GM19438 (cell line): ENCODE measurements around the gene NR4A1.

ENCODE experiments used
- ATAC-seq: cut with Tn5 transposase; IDR thresholded peaks from one replicate; pipeline ENCODE4 v1.9.1; 2021; ENCODE audit warnings: low read depth; ENCODE audit not compliant: unreplicated experiment

Gene NR4A1

GRCh38 chr12:52015532-52016041, 35.7 kb upstream of the NR4A1 start:
- ATAC-seq = no peak

- no peak for ATAC-seq
Observed at GRCh38 chr12:52018433-52019112, 32.7 kb upstream of the NR4A1 start.

- ATAC-seq = no peak
Observed at GRCh38 chr12:52019113-52019770, 32.0 kb upstream of the NR4A1 start.

- no peak for ATAC-seq
Observed at GRCh38 chr12:52020539-52021336, 30.5 kb upstream of the NR4A1 start.

GRCh38 chr12:52022841-52023181, 28.4 kb upstream of the NR4A1 start:
- ATAC-seq = peak; percentile 32

GRCh38 chr12:52023182-52023975, 27.9 kb upstream of the NR4A1 start:
- peak; percentile 38 for ATAC-seq

- no peak for ATAC-seq
Observed at GRCh38 chr12:52023976-52024688, 27.1 kb upstream of the NR4A1 start.

GRCh38 chr12:52024845-52025230, 26.4 kb upstream of the NR4A1 start:
- no peak for ATAC-seq

- ATAC-seq = no peak
Observed at GRCh38 chr12:52026263-52026662, 25.0 kb upstream of the NR4A1 start.

GRCh38 chr12:52027085-52027843, 24.0 kb upstream of the NR4A1 start:
- no peak for ATAC-seq

GRCh38 chr12:52029685-52030084, 21.6 kb upstream of the NR4A1 start:
- ATAC-seq = no peak

GRCh38 chr12:52032446-52032803, 18.8 kb upstream of the NR4A1 start:
- ATAC-seq = no peak

GRCh38 chr12:52032804-52033445, 18.3 kb upstream of the NR4A1 start:
- ATAC-seq = peak; percentile 91

GRCh38 chr12:52033446-52034140, 17.6 kb upstream of the NR4A1 start:
- no peak for ATAC-seq

GRCh38 chr12:52035190-52035589, 16.1 kb upstream of the NR4A1 start:
- ATAC-seq = no peak

- ATAC-seq = no peak
Observed at GRCh38 chr12:52035926-52036325, 15.3 kb upstream of the NR4A1 start.

- no peak for ATAC-seq
Observed at GRCh38 chr12:52036587-52037171, 14.6 kb upstream of the NR4A1 start.

- ATAC-seq = no peak
Observed at GRCh38 chr12:52037248-52037861, 13.9 kb upstream of the NR4A1 start.
